Adipocyte (in vitro differentiated cells): ENCODE measurements around the gene PTPRN2.
"Not testable (repeated sequence)": the region's sequence is repeated elsewhere in the genome, so short reads cannot be mapped to it uniquely, and the experiment has no call there.

Experiments used
- DNase-seq: peaks from one replicate; pipeline ENCODE4 v3.0.0-alpha.2; 2015; ENCODE audit warnings: low read depth
- H3K27me3 ChIP-seq: replicated peaks from 2 replicates; pipeline ENCODE4 v1.7.0; 2013; ENCODE audit warnings: mild to moderate bottlenecking, low read length, moderate library complexity; ENCODE audit not compliant: control insufficient read depth, insufficient read depth
- H3K36me3 ChIP-seq: 2 replicates; pipeline ENCODE4 v1.7.0; 2013; ENCODE audit warnings: low read length, mild to moderate bottlenecking, moderate library complexity; ENCODE audit not compliant: control insufficient read depth, insufficient read depth, severe bottlenecking
- H3K4me1 ChIP-seq: 2 replicates; pipeline ENCODE4 v1.7.0; 2013; ENCODE audit warnings: mild to moderate bottlenecking, low read length, moderate library complexity; ENCODE audit not compliant: control insufficient read depth, insufficient read depth
- H3K4me3 ChIP-seq: 2 replicates; pipeline ENCODE4 v1.7.0; 2013; ENCODE audit warnings: mild to moderate bottlenecking, low read length, moderate library complexity
- H3K9ac ChIP-seq: 2 replicates; pipeline ENCODE4 v1.7.0; 2013; ENCODE audit warnings: mild to moderate bottlenecking, low read length, moderate library complexity
- H3K9me3 ChIP-seq: 2 replicates; pipeline ENCODE4 v1.7.0; 2013; ENCODE audit warnings: mild to moderate bottlenecking, low read length, moderate library complexity; ENCODE audit not compliant: control insufficient read depth

The PTPRN2 gene

DNA sequence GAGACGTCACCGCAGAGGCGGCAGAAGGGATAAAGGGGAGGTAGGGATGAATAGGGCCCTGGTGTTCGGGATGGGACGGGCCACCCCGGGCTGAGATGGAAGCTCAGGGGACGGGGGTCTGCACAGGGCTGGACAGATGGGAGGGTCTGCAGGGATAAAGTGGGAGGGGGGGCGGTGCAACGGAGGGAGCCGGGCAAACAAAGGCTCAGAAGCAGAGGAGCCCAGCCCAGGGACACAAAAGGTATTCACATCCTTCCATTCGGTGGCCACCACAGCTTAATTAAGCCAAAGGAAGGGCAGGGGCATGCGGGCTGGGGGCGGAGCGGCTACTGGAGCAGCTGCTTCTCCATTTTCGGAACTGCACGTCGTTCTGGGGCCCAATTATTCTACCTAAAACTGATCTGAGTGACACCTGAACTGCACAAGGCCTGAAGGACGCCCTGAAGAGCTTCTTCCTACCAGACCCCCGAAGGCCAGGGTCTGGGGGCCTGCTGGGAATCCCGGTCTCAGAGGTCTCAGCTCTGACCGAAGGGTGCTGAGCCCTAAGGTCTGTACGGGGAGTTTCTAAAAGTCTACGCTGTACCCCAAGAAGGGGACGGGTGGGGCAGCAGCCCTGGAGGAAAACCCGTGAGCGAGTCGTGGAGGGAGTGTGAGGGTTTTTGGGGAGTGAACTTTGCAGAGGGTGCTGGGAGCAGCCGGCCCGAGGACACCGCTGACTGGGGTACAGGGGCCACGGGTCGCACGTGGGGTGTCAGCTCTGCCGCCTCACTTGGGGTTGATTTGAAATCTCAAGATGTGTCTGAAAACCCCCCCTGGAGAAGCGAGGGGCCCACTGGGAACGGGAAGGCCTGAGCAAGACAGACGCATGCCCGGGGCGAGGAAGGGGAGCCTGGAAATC is 916.0 kb downstream of the PTPRN2 start:
- H3K4me1 ChIP-seq = no peaks in the 10 kb centered on the region
- H3K9me3 ChIP-seq = no peaks in the 10 kb centered on the region
- no peaks in the 10 kb centered on the region for H3K36me3 ChIP-seq
- no peak overlapping the region for H3K4me3 ChIP-seq
- no peak overlapping the region for H3K9ac ChIP-seq
- DNase-seq = no peak
- H3K27me3 ChIP-seq = peaks cover 26% of the 10 kb centered on the region

DNA sequence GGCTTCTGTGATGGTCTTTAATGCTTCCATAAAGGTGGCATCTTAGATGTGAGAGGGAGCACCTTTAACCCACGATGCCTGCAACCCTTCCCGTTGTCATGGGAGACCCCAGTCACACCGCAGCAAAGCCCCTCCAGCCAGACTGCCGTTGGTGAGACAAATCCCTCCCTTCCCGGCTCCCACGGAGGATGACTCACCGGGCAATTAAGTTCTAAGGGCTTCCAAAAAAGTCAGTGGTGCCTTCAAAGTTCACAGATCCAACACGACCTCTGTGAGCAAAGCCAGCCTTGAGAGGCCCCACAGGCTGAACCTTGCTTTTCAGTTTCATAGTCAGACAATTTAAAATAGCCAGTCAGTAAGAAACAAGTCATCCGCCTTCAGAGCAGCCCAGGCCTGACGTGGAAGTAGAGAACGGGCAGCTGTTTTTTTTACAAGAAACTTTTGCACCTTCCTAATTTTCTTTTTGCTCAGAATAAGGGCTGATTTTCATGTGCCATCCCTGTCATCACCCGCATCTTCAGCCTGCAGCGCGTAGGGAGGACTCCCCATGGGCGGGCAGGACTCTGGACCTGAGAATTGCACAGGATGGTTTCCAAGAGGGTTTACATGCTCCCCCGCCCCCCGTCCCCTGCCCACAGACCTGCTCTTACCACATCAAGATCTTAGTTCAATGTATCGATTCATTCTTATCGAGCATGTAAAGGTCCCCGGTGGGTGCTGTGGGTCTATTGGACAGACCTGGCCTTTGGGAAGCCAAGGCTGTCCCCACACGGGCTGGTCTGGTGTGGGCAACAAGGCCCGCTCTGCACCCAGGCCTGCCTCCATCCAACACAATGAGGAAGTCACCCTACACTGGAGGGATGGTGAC is 916.9 kb downstream of the PTPRN2 start:
- Histone ChIP-seq H3K9ac (no peak overlapping the region), H3K36me3 (no peaks in the 10 kb centered on the region), H3K4me1 (no peaks in the 10 kb centered on the region), H3K9me3 (no peaks in the 10 kb centered on the region), H3K27me3 (peaks cover 23% of the 10 kb centered on the region), H3K4me3 (no peak overlapping the region)
- no peak for DNase-seq

DNA sequence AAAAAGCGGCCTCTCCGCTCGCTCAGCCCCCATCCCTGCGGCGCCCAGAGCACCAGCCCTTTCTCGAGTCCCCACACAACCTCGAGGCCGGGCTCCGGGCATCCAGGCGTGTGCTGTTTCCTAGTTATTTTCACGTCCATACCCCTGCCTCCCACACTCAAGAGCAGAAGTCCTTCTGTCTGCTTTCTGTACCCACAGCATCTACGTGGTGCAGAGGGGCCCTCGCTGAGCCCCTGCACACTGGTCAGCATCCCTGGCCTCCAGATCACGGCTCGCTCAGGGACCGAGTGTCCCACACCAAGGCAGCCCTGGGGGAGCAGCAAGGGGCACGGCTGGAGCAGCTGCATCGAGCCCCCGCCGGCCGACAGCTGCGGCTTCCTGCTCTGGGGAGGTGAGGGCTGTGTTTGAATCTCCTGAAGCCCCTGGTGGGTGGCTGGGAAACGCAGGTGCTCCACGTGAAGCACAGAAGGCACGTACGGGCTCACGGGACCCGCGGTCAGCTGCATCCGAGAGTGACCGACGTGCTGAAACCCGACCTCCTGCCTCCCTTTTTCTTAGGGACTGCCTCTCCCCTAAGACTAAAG is 917.8 kb downstream of the PTPRN2 start:
- no peak for DNase-seq
- Histone ChIP-seq H3K27me3 (peaks cover 23% of the 10 kb centered on the region), H3K4me1 (no peaks in the 10 kb centered on the region), H3K9ac (no peak overlapping the region), H3K4me3 (no peak overlapping the region), H3K9me3 (no peaks in the 10 kb centered on the region), H3K36me3 (no peaks in the 10 kb centered on the region)

DNA sequence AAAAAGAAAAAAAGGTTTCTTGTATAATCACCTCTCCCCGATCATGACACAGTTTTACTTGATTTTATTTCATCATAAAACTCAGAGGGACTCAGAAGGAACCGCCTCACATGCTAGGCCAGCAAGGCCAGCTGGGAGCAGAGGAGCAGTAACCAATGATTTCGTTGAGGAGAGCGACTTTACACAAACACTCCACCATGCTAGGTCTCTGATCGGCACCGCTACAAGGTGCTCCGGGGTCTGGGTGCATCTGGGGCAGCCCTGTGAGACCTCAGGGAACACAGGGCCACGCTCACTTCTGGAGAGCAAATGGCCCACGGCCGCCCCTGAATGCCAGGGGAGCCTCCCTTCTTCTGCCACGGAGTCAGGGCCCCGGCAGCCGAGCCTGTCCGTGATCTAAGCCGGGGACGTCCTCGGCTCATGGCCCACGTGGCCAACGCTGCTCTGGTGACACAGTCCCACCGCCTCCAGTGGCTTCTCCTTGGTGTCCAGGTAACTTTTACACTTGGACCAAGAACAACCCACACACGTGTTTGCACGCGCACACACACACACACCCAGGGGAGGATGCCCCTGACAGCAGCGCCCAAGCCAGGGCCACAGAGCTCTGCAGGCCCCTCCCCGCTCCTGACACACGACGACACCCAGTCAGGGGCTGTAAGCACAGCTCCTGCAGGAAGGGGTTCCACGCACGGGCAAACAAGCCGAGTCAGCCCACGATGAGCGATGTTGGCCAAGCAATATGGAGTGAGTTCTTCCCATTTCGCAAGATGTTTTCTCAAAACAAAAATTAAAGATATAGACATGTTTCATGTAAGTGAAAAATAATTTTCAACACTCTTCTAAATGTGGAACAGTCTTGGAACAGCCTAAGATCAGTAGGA is 918.5 kb downstream of the PTPRN2 start:
- no peaks in the 10 kb centered on the region for H3K36me3 ChIP-seq
- DNase-seq = no peak
- H3K9me3 ChIP-seq = no peaks in the 10 kb centered on the region
- peaks cover 19% of the 10 kb centered on the region for H3K27me3 ChIP-seq
- no peaks in the 10 kb centered on the region for H3K4me1 ChIP-seq
- no peak overlapping the region for H3K9ac ChIP-seq
- H3K4me3 ChIP-seq = no peak overlapping the region

DNA sequence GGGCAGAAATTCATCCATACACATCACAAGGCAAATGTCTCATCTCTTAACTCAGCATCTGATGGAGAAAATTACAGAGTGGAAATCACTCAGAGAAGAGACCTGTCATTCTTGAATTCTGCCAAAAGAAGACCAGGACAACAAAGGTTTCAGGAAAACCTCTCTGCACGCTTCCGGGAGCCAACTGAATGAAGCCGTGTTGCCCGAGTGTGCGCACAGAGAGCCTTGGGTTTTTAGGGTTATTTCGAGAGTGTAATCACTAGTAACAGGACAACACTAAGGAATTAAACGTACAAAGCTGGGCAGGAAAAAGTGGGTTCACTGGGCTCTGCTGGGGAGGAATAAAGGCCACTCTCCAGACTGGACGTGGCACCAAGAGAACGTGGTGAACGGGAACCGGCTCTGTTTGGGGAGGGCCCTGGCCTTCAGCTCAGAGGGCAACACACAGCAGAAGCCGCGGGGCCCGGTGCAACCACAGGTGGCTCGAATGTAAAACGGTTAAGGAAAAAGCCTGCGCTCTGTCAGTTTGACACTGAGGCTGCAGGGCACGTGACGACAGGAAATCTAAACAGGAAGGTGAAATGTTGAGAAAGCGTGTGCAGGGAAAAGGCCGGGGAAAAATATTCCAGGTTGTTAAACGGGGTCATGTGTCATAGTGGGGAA is 919.3 kb downstream of the PTPRN2 start:
- no peaks in the 10 kb centered on the region for H3K36me3 ChIP-seq
- H3K4me1 ChIP-seq = no peaks in the 10 kb centered on the region
- H3K9ac ChIP-seq = no peak overlapping the region
- H3K9me3 ChIP-seq = no peaks in the 10 kb centered on the region
- peaks cover 16% of the 10 kb centered on the region for H3K27me3 ChIP-seq
- no peak overlapping the region for H3K4me3 ChIP-seq
- no peak for DNase-seq

DNA sequence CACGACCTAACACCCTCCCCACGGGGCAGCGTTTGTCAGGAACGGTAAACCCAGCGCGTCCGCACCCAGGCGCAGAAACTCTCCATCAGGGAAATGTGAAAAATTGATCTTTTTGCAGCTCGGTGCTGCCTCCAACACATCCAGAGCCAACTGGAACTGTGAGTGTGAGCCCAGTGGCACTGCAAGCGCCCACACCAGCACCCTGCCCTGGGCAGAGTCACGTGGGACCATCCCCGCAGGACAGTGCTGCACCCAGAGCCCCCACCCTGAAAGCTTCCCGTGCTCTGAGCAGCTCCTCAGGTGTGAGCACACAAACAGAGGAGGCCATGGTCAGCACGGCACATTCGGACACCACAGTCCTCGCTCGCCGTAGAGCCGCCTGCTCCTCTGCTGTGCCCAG is 919.9 kb downstream of the PTPRN2 start:
- no peak for DNase-seq
- Histone ChIP-seq H3K36me3 (no peaks in the 10 kb centered on the region), H3K4me1 (no peaks in the 10 kb centered on the region), H3K9ac (no peak overlapping the region), H3K4me3 (no peak overlapping the region), H3K9me3 (no peaks in the 10 kb centered on the region), H3K27me3 (peaks cover 16% of the 10 kb centered on the region)

DNA sequence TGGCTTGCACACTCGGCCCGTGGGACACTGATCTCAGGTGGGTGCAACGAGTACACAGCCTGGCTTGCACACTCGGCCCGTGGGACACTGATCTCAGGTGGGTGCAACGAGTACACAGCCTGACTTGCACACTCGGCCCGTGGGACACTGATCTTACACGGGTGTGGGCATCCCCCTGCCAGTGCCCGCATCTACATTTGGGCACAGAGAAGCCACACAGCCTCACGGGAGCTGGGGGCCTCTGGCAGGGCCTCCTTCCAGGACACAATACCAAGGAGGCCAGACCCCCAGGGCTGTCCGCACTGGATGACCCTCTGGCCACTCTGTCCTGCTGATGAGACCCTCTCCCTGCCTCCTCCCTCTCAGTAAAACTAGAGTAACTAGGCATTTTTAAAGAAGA is 920.4 kb downstream of the PTPRN2 start:
- H3K4me3 ChIP-seq = no peak overlapping the region
- H3K27me3 ChIP-seq = peaks cover 16% of the 10 kb centered on the region
- no peaks in the 10 kb centered on the region for H3K36me3 ChIP-seq
- no peaks in the 10 kb centered on the region for H3K4me1 ChIP-seq
- H3K9ac ChIP-seq = no peak overlapping the region
- H3K9me3 ChIP-seq = no peaks in the 10 kb centered on the region
- DNase-seq = no peak

DNA sequence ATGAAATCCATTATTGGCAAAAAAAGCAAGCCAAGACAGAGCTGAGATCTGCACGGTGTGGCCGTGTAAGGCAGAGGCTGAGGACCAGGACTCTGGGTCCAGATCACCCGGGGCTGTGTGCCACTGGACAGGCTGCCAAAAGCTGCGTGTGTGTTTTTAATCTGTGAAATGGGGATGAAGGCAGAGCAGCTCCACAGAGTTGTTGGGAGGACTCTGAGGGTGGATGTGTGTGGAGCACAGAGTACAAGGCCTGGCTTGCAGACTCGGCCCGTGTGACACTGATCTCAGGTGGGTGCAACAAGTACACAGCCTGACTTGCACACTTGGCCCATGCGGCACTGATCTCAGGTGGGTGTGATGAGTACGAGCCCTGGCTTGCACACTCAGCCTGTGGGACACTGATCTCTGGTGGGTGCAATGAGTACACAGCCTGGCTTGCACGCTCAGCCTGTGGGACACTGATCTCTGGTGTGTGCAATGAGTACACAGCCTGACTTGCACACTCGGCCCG is 921.0 kb downstream of the PTPRN2 start:
- H3K9ac ChIP-seq = no peak overlapping the region
- no peaks in the 10 kb centered on the region for H3K9me3 ChIP-seq
- H3K4me1 ChIP-seq = no peaks in the 10 kb centered on the region
- no peak overlapping the region for H3K4me3 ChIP-seq
- H3K36me3 ChIP-seq = no peaks in the 10 kb centered on the region
- no peak for DNase-seq
- peaks cover 16% of the 10 kb centered on the region for H3K27me3 ChIP-seq

DNA sequence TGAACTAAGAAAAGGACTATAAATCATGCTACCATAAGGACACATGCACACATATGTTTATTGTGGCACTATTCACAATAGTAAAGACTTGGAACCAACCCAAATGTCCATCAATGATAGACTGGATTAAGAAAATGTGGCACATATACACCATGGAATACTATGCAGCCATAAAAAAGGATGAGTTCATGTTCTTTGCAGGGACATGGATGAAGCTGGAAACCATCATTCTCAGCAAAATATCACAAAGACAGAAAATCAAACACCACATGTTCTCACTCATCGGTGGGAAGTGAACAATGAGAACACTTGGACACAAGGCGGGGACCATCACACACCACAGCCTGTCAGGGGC is 922.0 kb downstream of the PTPRN2 start:
- peaks cover 16% of the 10 kb centered on the region for H3K27me3 ChIP-seq
- not testable (repeated sequence) for H3K4me1 ChIP-seq, DNase-seq, H3K9me3 ChIP-seq, H3K4me3 ChIP-seq, H3K36me3 ChIP-seq, H3K9ac ChIP-seq

DNA sequence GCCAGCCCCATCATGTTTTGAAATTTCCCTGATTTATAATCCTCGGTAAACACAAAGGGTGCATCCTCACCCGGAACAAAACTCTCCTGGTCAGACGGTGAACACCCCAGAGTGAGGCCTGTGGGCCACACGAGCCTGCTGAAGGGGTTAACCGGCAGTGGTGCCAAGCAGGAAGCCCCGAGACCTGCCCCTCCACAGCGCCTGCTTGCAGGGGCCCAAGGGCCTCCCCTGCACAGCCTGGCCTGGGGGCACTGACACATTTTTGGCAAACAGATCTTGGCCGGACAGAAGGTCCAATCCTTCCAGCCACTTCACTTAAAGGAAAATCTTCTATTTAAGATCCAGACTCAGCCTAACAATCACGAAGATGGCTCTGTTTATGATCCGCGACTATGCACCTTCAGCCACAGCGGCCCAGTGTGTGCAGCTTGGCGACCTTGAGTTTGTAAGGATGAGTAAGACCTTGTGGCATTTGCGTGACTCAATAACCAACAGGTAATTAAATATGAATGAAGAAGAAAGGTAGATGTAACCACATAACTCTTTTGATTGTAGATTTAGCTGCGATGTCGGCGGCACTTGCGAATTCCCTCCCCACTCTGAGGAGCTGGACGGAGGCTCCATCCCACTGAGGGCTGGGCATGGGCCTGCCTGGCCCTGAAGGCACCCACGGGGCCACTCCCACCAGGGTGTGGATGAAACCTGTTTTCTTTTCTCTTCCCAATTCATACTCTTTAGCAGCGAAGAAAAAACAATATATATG is 922.6 kb downstream of the PTPRN2 start:
- H3K36me3 ChIP-seq = no peaks in the 10 kb centered on the region
- DNase-seq = no peak
- H3K27me3 ChIP-seq = peaks cover 14% of the 10 kb centered on the region
- H3K9me3 ChIP-seq = no peaks in the 10 kb centered on the region
- H3K4me3 ChIP-seq = no peak overlapping the region
- no peaks in the 10 kb centered on the region for H3K4me1 ChIP-seq
- no peak overlapping the region for H3K9ac ChIP-seq
